Sigmoid colon (tissue), 7 donors: Measurements from ENCODE around the gene PDE11A. TPM values are rescaled to one million over a fixed set of nuclear protein-coding genes. Genes with fewer than 3 reads are reported as not detected.

Experiments used
- DNase-seq: peaks from one replicate; pipeline ENCODE4 v3.0.0-alpha.2; 2019
- H3K27ac ChIP-seq, 4 donors: fragments of 200-600 bp; sonication (generic); one replicate each; pipeline ENCODE4 v1.5.1; 2016 to 2019; ENCODE audit warnings: mild to moderate bottlenecking in 1 of 4
- H3K27me3 ChIP-seq, 3 donors: fragments of 200-600 bp; sonication (generic); one replicate each; pipeline ENCODE4 v1.5.1; 2019; ENCODE audit warnings: mild to moderate bottlenecking in 1 of 3
- H3K36me3 ChIP-seq, 4 donors: fragments of 200-600 bp; sonication (generic); one replicate each; pipeline ENCODE4 v1.5.1; 2016 to 2019
- H3K4me1 ChIP-seq, 4 donors: fragments of 200-600 bp; sonication (generic); one replicate each; pipeline ENCODE4 v1.5.1; 2017 to 2019
- H3K4me3 ChIP-seq, 4 donors: fragments of 200-600 bp; sonication (generic); one replicate each; pipeline ENCODE4 v1.5.1; 2017 to 2019; ENCODE audit warnings: mild to moderate bottlenecking in 2 of 4, moderate library complexity in 1 of 4
- H3K9me3 ChIP-seq, 4 donors: fragments of 200-600 bp in 3 of 4; sonication (generic) in 3 of 4; one replicate each; pipeline versions ENCODE4 v1.5.1 to v1.6.1; 2013 to 2019
- EP300 ChIP-seq, 4 donors: sonication (generic); formaldehyde crosslinking; IDR thresholded peaks; one replicate each; pipeline ENCODE4 v1.6.1; 2017; ENCODE audit warnings: antibody characterized with exemption in 4 of 4
- POLR2A ChIP-seq, 2 donors: fragments of 450-650 bp; IDR thresholded peaks; one replicate each; pipeline ENCODE4 v1.6.1; 2016; ENCODE audit warnings: antibody characterized with exemption in 2 of 2, mild to moderate bottlenecking in 2 of 2, moderate library complexity in 2 of 2
- POLR2AphosphoS5 ChIP-seq, 4 donors: sonication (generic); formaldehyde crosslinking; IDR thresholded peaks; one replicate each; pipeline ENCODE4 v1.6.1; 2017; ENCODE audit warnings: antibody characterized with exemption in 4 of 4
- WGBS, 2 donors: extraction: QIAGEN DNeasy Blood & Tissue Kit; methylation state at CpG; one replicate each; pipeline ENCODE4 v1.1.7; 2013; 5-methylcytosine and 5-hydroxymethylcytosine counted together
- intact Hi-C: fragments of 100-400 bp; cut with DNase I; formaldehyde crosslinking; loops from one replicate; pipeline ENCODE4 v1.15.1; 2023
- polyA plus RNA-seq, 3 donors: library from polyadenylated mRNA; stranded (reverse); fragments of 200-250 nt; gene quantifications; one replicate each; pipeline ENCODE4 v1.2.3, GENCODE V29; 2013
- total RNA-seq, 4 donors: library from RNA; depleted of rRNA; stranded (reverse); fragments of >200 nt; gene quantifications; one replicate each; pipeline ENCODE4 v1.1.0, GENCODE V29; 2016
- TF ChIP-seq, protein P1 (sequence below), 4 experiments: fragments of 450-650 bp in 3 of 4; fragments of 200-600 bp in 1 of 4; IDR thresholded peaks; one replicate each; pipeline ENCODE4 v1.5.1; 2016 to 2019; ENCODE audit warnings: antibody characterized with exemption in 4 of 4, mild to moderate bottlenecking in 3 of 4, moderate library complexity in 2 of 4
- donor health status: healthy with polysubstance abuse.
- donor health status: Bipolar disorder and iron deficiency.
- donor health status: healthy.

PDE11A gene
- total and polyA plus RNA-seq, 7 donors: 0.57 to 16.8 (median 4.3) TPM; not detected in 2

DNA sequence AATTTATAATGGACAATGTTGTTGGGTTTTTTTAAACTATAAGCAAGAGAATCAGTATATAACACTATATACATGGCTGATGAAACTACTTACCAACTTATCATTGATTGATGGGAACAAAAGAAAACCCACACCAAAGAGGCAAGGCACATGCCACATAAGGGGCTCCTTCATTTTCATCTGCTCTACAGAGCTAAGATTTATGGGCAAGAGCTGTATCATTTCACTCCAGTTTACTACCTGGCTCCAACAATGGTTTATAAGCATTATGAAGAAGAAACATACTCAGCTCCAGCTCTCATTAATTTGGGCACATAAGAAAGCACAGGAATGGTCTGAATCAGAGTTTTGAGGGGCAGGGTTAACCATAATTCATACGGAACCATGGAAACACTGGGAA, 396.8 kb downstream of the PDE11A start:
- H3K27ac ChIP-seq: no peak overlapping the region
- peaks cover 0 to 17% (median 6%) of the 10 kb centered on the region in 4 donors for H3K4me1 ChIP-seq
- no peaks in the 10 kb centered on the region for H3K36me3 ChIP-seq
- 90 to 93% methylated on average over 1 of the region's 1 CpG for WGBS, 2 donors
- H3K9me3 ChIP-seq: no peaks in the 10 kb centered on the region
- DNase-seq: no peak
- TF ChIP-seq EP300 (IDR thresholded peaks at IDR 0.05) (no peak), POLR2AphosphoS5 (IDR thresholded peaks at IDR 0.05) (no peak), POLR2A (IDR thresholded peaks at IDR 0.05) (no peak)
- TF ChIP-seq, protein P1, sequence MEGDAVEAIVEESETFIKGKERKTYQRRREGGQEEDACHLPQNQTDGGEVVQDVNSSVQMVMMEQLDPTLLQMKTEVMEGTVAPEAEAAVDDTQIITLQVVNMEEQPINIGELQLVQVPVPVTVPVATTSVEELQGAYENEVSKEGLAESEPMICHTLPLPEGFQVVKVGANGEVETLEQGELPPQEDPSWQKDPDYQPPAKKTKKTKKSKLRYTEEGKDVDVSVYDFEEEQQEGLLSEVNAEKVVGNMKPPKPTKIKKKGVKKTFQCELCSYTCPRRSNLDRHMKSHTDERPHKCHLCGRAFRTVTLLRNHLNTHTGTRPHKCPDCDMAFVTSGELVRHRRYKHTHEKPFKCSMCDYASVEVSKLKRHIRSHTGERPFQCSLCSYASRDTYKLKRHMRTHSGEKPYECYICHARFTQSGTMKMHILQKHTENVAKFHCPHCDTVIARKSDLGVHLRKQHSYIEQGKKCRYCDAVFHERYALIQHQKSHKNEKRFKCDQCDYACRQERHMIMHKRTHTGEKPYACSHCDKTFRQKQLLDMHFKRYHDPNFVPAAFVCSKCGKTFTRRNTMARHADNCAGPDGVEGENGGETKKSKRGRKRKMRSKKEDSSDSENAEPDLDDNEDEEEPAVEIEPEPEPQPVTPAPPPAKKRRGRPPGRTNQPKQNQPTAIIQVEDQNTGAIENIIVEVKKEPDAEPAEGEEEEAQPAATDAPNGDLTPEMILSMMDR (IDR thresholded peaks at IDR 0.05): no peak
- intact Hi-C loops: no loop called here
- H3K27me3 ChIP-seq: no peaks in the 10 kb centered on the region
- no peak overlapping the region for H3K4me3 ChIP-seq

DNA sequence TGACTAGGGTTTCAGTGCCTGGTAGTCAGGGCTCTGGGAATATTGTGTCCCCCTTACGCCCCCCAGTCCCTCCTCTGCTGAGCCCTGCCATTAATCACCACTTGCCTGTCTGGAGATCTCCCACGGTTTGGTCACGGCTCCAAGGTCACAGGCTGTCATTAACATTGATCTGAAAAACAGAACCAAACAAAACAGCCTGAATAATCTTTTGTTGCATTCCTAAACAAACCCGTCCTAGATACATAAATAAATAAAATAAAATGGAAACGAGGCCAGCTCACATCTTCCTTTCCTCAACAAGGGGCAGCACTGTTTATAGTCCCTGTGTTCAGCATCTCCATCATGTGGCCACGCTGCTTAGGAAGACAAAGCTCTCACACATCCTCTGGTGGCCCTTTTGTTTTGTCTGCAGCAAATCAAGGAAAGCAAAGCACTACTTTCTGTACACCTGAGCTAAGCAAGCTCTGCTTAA, 397.2 kb downstream of the PDE11A start:
- H3K27ac ChIP-seq: no peak overlapping the region
- peaks cover 0 to 17% (median 6%) of the 10 kb centered on the region in 4 donors for H3K4me1 ChIP-seq
- H3K4me3 ChIP-seq: no peak overlapping the region
- no peak for DNase-seq
- TF ChIP-seq POLR2AphosphoS5 (IDR thresholded peaks at IDR 0.05) (no peak), EP300 (IDR thresholded peaks at IDR 0.05) (no peak), POLR2A (IDR thresholded peaks at IDR 0.05) (no peak)
- TF ChIP-seq, protein P1 (IDR thresholded peaks at IDR 0.05): no peak
- no peaks in the 10 kb centered on the region for H3K9me3 ChIP-seq
- WGBS, 2 donors: 66 to 69% methylated on average over 6 of the region's 6 CpGs
- H3K36me3 ChIP-seq: no peaks in the 10 kb centered on the region
- intact Hi-C loops: no loop called here
- no peaks in the 10 kb centered on the region for H3K27me3 ChIP-seq

DNA sequence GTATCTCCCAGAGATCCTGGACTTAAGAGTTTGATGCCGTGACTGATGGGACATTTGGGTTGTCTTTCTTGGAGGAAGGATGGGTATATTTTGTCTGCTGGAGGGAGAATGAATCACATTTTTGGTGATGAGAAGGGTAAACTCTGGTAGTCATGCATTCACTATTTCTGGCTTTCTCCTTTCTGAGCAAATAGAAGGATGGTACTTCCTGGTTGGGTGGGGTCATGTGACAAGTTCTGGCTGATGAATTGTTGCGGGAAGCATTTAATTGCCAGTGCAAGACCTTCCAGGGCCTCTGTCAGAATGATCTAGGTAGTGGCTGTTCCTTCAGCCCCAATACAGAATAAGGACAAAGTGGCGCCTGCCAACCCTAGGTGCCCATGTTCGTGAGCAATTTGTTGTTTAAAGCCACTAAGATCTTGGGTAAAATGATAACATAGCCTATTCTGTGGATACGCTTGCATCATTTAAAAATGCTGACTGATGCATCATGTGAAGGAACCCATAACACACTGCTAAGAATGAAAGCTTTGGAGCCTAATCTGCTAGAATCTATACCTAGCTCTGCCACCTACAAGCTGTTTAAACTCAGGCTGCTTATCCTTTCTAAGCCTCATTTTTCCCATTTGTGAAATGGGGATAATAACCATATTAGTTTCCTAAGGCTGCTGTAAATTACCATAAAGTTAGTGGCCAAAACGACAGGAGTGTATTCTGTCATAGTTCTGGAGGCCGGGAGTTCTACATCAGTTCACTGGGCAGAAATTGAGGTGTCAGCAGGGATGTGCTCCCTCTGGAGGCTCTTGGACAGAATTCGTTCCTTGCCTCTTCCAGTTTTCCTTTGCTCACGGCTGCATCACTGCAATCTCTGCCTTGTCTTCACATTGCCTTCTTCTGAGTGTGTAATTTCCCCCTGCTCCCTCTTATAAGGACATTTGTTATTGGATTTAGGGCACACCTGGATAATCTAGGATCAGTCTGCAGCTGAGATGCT, 398.7 kb downstream of the PDE11A start:
- TF ChIP-seq EP300 (IDR thresholded peaks at IDR 0.05): no peak
- no peak for TF ChIP-seq POLR2A (IDR thresholded peaks at IDR 0.05)
- TF ChIP-seq, protein P1 (IDR thresholded peaks at IDR 0.05): no peak
- TF ChIP-seq POLR2AphosphoS5 (IDR thresholded peaks at IDR 0.05): no peak
- Histone ChIP-seq H3K27ac (no peak overlapping the region), H3K36me3 (no peaks in the 10 kb centered on the region), H3K27me3 (no peaks in the 10 kb centered on the region), H3K4me3 (no peak overlapping the region), H3K9me3 (no peaks in the 10 kb centered on the region), H3K4me1 (peaks cover 0 to 17% (median 6%) of the 10 kb centered on the region in 4 donors)
- intact Hi-C loops: no loop called here
- DNase-seq: no peak
- 77 to 82% methylated on average over 9 of the region's 9 CpGs for whole genome bisulfite sequencing, 2 donors

DNA sequence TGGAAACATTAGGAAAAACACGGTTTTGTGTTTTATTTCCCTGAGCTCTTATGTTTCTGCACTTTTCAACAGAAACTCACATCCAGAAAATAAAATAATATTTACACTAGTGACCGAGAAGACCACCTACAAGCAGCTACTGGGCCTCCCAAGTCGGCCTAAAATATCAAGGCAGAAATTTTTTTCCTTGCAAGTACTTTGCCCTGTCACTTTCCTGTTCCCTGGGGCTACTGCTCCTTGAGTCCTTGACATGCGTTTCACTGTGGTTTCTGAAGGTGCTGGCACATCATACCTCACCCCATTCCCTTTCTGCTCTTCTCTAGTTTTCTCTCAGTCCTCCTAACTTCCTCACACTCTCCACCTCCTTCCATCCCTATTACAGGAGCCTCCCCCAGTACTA, 400.9 kb downstream of the PDE11A start:
- H3K4me3 ChIP-seq: no peak overlapping the region
- TF ChIP-seq, protein P1 (IDR thresholded peaks at IDR 0.05): no peak
- no peak for TF ChIP-seq EP300 (IDR thresholded peaks at IDR 0.05)
- TF ChIP-seq POLR2A (IDR thresholded peaks at IDR 0.05): no peak
- TF ChIP-seq POLR2AphosphoS5 (IDR thresholded peaks at IDR 0.05): no peak

More for the DNA sequence above, 400.9 kb downstream of the PDE11A start:
- WGBS, 2 donors: 59 to 66% methylated on average over 4 of the region's 4 CpGs
- Histone ChIP-seq H3K27me3 (no peaks in the 10 kb centered on the region), H3K4me1 (peaks cover 0 to 16% (median 6%) of the 10 kb centered on the region in 4 donors), H3K27ac (no peak overlapping the region), H3K36me3 (no peaks in the 10 kb centered on the region), H3K9me3 (no peaks in the 10 kb centered on the region)
- no peak for DNase-seq
- intact Hi-C loops: no loop called here
